IMR-90 (cell line): ENCODE results near the gene AAGAB. TPM values are rescaled to one million over a fixed set of nuclear protein-coding genes. Genes with fewer than 3 reads are reported as not detected.

ENCODE experiments used
- ATAC-seq: fragments of 200-7000 bp; cut with Tn5 transposase; 2 replicates; pipeline ENCODE4 v1.9.1; 2020; ENCODE audit warnings: low read depth, mild to moderate bottlenecking, moderate library complexity
- BruUV-seq: library from RNA; stranded (reverse); fragments of 400-500 nt; replicated peaks from 2 replicates; lab custom pipeline; 2021; lab: Mats Ljungman, UMichigan
- CTCF ChIA-PET: fragments of 300-600 bp; formaldehyde crosslinking; extraction: SDS; loops from one replicate; lab custom pipeline; 2021; ENCODE audit warnings: antibody characterized with exemption; lab: Yijun Ruan, JAX
- POLR2A ChIA-PET: fragments of 300-600 bp; sonication (Branson Sonifier 250); formaldehyde crosslinking; loops from one replicate; lab custom pipeline; 2022; ENCODE audit warnings: antibody characterized with exemption; ENCODE audit not compliant: unreplicated experiment; lab: Charles Lee
- DNase-seq: peaks from one replicate; pipeline ENCODE4 v3.0.0; 2013
- H2AFZ ChIP-seq: replicated peaks from 2 replicates; pipeline ENCODE3; 2013; ENCODE audit warnings: low read length, mild to moderate bottlenecking; ENCODE audit not compliant: poor library complexity
- H2AK5ac ChIP-seq: 2 replicates; pipeline ENCODE4 v1.6.1; 2013; ENCODE audit warnings: low read depth, low read length, inconsistent platforms
- H2AK9ac ChIP-seq: replicated peaks from 2 replicates; pipeline ENCODE3; 2013; ENCODE audit warnings: mild to moderate bottlenecking, low read depth, low read length, moderate library complexity; ENCODE audit not compliant: poor library complexity
- H2BK120ac ChIP-seq: 2 replicates; pipeline ENCODE4 v1.6.1; 2013; ENCODE audit warnings: low read depth, low read length, inconsistent platforms
- H2BK15ac ChIP-seq: 3 replicates; pipeline ENCODE4 v1.6.1; 2013; ENCODE audit warnings: low read depth, low read length, inconsistent platforms
- H2BK20ac ChIP-seq: 2 replicates; pipeline ENCODE4 v1.6.1; 2013; ENCODE audit warnings: low read depth, mild to moderate bottlenecking, inconsistent platforms, low read length, moderate library complexity
- H2BK5ac ChIP-seq: 2 replicates; pipeline ENCODE4 v1.6.1; 2013; ENCODE audit warnings: mild to moderate bottlenecking, low read depth, low read length, inconsistent platforms; ENCODE audit not compliant: poor library complexity, severe bottlenecking
- H3K14ac ChIP-seq: replicated peaks from 2 replicates; pipeline ENCODE4 v1.6.1; 2013; ENCODE audit warnings: low read depth, low read length, inconsistent platforms
- H3K18ac ChIP-seq: 2 replicates; pipeline ENCODE4 v1.6.1; 2013; ENCODE audit warnings: low read depth, low read length, control low read depth
- H3K23ac ChIP-seq: 2 replicates; pipeline ENCODE4 v1.6.1; 2013; ENCODE audit warnings: low read depth, low read length, inconsistent platforms
- H3K27ac ChIP-seq: 2 replicates; pipeline ENCODE4 v1.5.1; 2013; ENCODE audit warnings: mild to moderate bottlenecking, control low read depth, low read length; ENCODE audit not compliant: insufficient read depth
- H3K27me3 ChIP-seq: 2 replicates; pipeline ENCODE4 v1.6.1; 2013; ENCODE audit warnings: low read length; ENCODE audit not compliant: control insufficient read depth, insufficient read depth
- H3K36me3 ChIP-seq: 2 replicates; pipeline ENCODE4 v1.6.1; 2013; ENCODE audit warnings: low read length, mixed read lengths; ENCODE audit not compliant: control insufficient read depth, insufficient read depth
- H3K4ac ChIP-seq: 2 replicates; pipeline ENCODE4 v1.6.1; 2013; ENCODE audit warnings: low read depth, low read length, inconsistent platforms
- H3K4me1 ChIP-seq: 2 replicates; pipeline ENCODE4 v1.6.1; 2013; ENCODE audit warnings: low read length, mixed read lengths; ENCODE audit not compliant: control insufficient read depth, insufficient read depth
- H3K4me2 ChIP-seq: 2 replicates; pipeline ENCODE4 v1.6.1; 2013; ENCODE audit warnings: low read depth, mild to moderate bottlenecking, control low read depth, low read length, moderate library complexity
- H3K4me3 ChIP-seq: 2 replicates; pipeline ENCODE4 v1.5.1; 2013; ENCODE audit warnings: low read depth, mild to moderate bottlenecking, control low read depth, low read length, moderate library complexity; ENCODE audit not compliant: insufficient read depth
- H3K56ac ChIP-seq: 2 replicates; pipeline ENCODE4 v1.6.1; 2013; ENCODE audit warnings: low read length, inconsistent platforms; ENCODE audit not compliant: insufficient read depth; ENCODE audit errors: extremely low read depth
- H3K79me1 ChIP-seq, 2 experiments: 2 replicates each; pipeline ENCODE4 v1.6.1; 2013; ENCODE audit warnings: low read length in 2 of 2, inconsistent platforms in 1 of 2, low read depth in 1 of 2
- H3K9ac ChIP-seq: 2 replicates; pipeline ENCODE4 v1.6.1; 2013; ENCODE audit warnings: low read depth, low read length, control low read depth
- H3K9me1 ChIP-seq: 2 replicates; pipeline ENCODE4 v1.6.1; 2013; ENCODE audit warnings: low read length, inconsistent platforms; ENCODE audit not compliant: insufficient read depth
- H3K9me3 ChIP-seq: 2 replicates; pipeline ENCODE4 v1.6.1; 2013; ENCODE audit warnings: low read length; ENCODE audit not compliant: control insufficient read depth, insufficient read depth
- H4K20me1 ChIP-seq: 2 replicates; pipeline ENCODE4 v1.6.1; 2013; ENCODE audit warnings: low read length, inconsistent platforms; ENCODE audit not compliant: insufficient read depth
- H4K5ac ChIP-seq: 2 replicates; pipeline ENCODE4 v1.6.1; 2013; ENCODE audit warnings: mild to moderate bottlenecking, low read depth, low read length, control low read depth
- H4K8ac ChIP-seq, 2 experiments: 2 replicates each; pipeline ENCODE4 v1.6.1; 2013; ENCODE audit warnings: low read depth in 2 of 2, low read length in 2 of 2, control low read depth in 1 of 2, inconsistent platforms in 1 of 2
- H4K91ac ChIP-seq: 2 replicates; pipeline ENCODE4 v1.6.1; 2013; ENCODE audit warnings: low read depth, low read length, inconsistent platforms; ENCODE audit not compliant: insufficient read depth
- BHLHE40 ChIP-seq: fragments of 150-350 bp; IDR thresholded peaks from 2 replicates; pipeline ENCODE4 v1.6.1; 2016; ENCODE audit warnings: mild to moderate bottlenecking, low read depth, low read length
- CHD1 ChIP-seq: IDR thresholded peaks from 2 replicates; pipeline ENCODE4 v1.6.1; 2012; ENCODE audit warnings: low read depth, low read length, improper control_type of control experiment
- MAZ ChIP-seq: IDR thresholded peaks from 2 replicates; pipeline ENCODE4 v1.6.1; 2012; ENCODE audit warnings: low read depth, mild to moderate bottlenecking, low read length, improper control_type of control experiment, moderate library complexity, borderline replicate concordance
- RAD21 ChIP-seq: IDR thresholded peaks from 2 replicates; pipeline ENCODE4 v1.6.1; 2012; ENCODE audit warnings: low read length, improper control_type of control experiment
- RFX5 ChIP-seq: IDR thresholded peaks from 2 replicates; pipeline ENCODE4 v1.8.0; 2012; ENCODE audit warnings: low read depth, mild to moderate bottlenecking, low read length, moderate library complexity
- WGBS, 2 experiments: methylation state at CpG; one replicate each; pipeline versions ENCODE4 v1.1.5 to v1.1.7; 2013; ENCODE audit warnings: missing lambda C conversion rate in 2 of 2; ENCODE audit not compliant: insufficient read length in 1 of 2; ENCODE audit errors: extremely low coverage in 2 of 2; 5-methylcytosine and 5-hydroxymethylcytosine counted together
- dilution Hi-C: fragments of 300-500 bp; cut with HindIII; formaldehyde crosslinking; loops from one replicate; pipeline ENCODE4 v1.14.3; 2018; ENCODE audit warnings: low sequenced_read_pairs; ENCODE audit not compliant: unreplicated experiment
- in situ Hi-C: fragments of 300-500 bp; cut with MboI; formaldehyde crosslinking; loops from 3 replicates; pipeline ENCODE4 v1.14.3; 2019; ENCODE audit warnings: low sequenced_read_pairs, inconsistent platforms, mixed read lengths
- intact Hi-C: fragments of 100-400 bp; cut with micrococcal nuclease; formaldehyde crosslinking; loops from 2 replicates; pipeline ENCODE4 v1.10.0; 2022
- polyA plus RNA-seq, 3 experiments: library from polyadenylated mRNA; depleted of rRNA; stranded (reverse); fragments of >200 nt; gene quantifications; 2 replicates each; pipeline ENCODE4 v1.2.3, GENCODE V29; 2012; ENCODE audit warnings: low replicate concordance in 1 of 3
- total RNA-seq: library from RNA; depleted of rRNA; stranded (reverse); fragments of >200 nt; gene quantifications from 2 replicates; pipeline ENCODE4 v1.2.3, GENCODE V29; 2012
- TF ChIP-seq, protein P1 (sequence below): fragments of 150-350 bp; IDR thresholded peaks from 2 replicates; pipeline ENCODE4 v1.6.1; 2017; ENCODE audit warnings: mild to moderate bottlenecking, antibody characterized with exemption, low read length, low read depth
- TF ChIP-seq, protein P2 (sequence below): conservative IDR thresholded peaks from 2 replicates; pipeline ENCODE4 v1.5.1; 2012; ENCODE audit warnings: mild to moderate bottlenecking, low read depth, low read length, improper control_type of control experiment
- TF ChIP-seq, protein P3 (sequence below): fragments of 150-350 bp; IDR thresholded peaks from 2 replicates; pipeline ENCODE4 v1.6.1; 2016; ENCODE audit warnings: low read depth, mild to moderate bottlenecking, low read length, moderate library complexity, borderline replicate concordance

The AAGAB gene
- total and polyA plus RNA-seq, 2 of the 4 experiments (the other 2 are of a cell fraction) = 26.1 to 69.7 TPM

DNA sequence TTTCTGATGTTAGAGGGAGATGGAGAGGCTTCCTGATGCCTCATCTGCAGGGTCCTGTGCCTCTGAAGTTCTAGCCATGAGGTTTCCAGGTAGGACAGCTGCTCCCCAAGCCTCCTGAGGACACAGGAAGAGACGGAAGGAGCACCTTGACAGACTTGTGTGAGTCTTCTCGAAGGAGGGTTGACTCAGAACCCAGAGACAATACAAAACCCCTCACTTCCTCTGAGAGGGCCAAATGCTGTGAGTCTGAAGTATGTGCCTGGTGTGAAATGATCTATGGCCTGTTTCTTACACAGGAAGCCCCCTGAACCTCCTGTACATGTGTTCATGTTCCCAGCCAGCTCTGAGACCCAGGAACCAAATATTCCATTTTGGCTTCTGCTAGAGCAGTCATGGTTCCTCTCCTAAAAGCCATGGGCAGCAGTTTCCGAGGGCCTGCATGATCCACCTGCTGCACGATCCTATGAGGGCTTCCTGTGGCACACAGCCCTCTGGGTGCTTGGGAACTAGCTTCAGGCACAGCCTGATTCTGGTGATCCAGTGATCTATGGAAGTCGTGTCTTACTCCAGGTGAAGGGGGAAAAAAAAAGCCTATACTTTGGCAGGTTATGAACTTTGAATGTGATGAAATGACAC, 62.2 kb downstream of the AAGAB start:
- Histone ChIP-seq H3K9ac (no peak overlapping the region), H4K91ac (peak overlapping the region; percentile 57), H2AK5ac (peak overlapping the region; percentile 69; the same call in 1 of the 2 replicates), H3K27ac (peak overlapping the region; percentile 41; the same call in 1 of the 2 replicates), H3K23ac (0 out of 2 replicates have a peak overlapping the region, but pooled peaks have one; percentile 8), H3K27me3 (no peaks in the 10 kb centered on the region), H3K4me1 (peaks cover 40% of the 10 kb centered on the region), H3K79me1 (peaks cover 15 to 80% of the 10 kb centered on the region in 2 experiments), H2BK120ac (no peak overlapping the region), H3K36me3 (peaks cover 70% of the 10 kb centered on the region), H3K9me1 (peaks cover 52% of the 10 kb centered on the region), H4K5ac (no peak overlapping the region; the same call in 1 of the 2 replicates), H3K4me3 (no peak overlapping the region), H3K4ac (peak overlapping the region; percentile 71; the same call in 1 of the 2 replicates), H3K4me2 (no peak overlapping the region), H2AK9ac (peak overlapping the region; percentile 45), H4K8ac (peak overlapping the region; percentile 5 to 69; a peak in 2 of 4 replicates), H2BK15ac (no peak overlapping the region), H3K9me3 (no peaks in the 10 kb centered on the region), H3K14ac (peak overlapping the region; percentile 32), H3K18ac (no peak overlapping the region), H2BK5ac (peak overlapping the region; percentile 42), H4K20me1 (peaks cover 12% of the 10 kb centered on the region; the same call in 1 of the 2 replicates), H2BK20ac (0 out of 2 replicates have a peak overlapping the region, but pooled peaks have one; percentile 53), H3K56ac (no peak overlapping the region), H2AFZ (no peak overlapping the region)
- POLR2A ChIA-PET = no interaction called here
- DNase-seq (no peak), ATAC-seq (no peak)
- BruUV-seq = no TSS peak
- TF ChIP-seq, protein P1, sequence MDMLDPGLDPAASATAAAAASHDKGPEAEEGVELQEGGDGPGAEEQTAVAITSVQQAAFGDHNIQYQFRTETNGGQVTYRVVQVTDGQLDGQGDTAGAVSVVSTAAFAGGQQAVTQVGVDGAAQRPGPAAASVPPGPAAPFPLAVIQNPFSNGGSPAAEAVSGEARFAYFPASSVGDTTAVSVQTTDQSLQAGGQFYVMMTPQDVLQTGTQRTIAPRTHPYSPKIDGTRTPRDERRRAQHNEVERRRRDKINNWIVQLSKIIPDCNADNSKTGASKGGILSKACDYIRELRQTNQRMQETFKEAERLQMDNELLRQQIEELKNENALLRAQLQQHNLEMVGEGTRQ = no peak
- TF ChIP-seq CHD1 = no peak
- TF ChIP-seq, protein P2, sequence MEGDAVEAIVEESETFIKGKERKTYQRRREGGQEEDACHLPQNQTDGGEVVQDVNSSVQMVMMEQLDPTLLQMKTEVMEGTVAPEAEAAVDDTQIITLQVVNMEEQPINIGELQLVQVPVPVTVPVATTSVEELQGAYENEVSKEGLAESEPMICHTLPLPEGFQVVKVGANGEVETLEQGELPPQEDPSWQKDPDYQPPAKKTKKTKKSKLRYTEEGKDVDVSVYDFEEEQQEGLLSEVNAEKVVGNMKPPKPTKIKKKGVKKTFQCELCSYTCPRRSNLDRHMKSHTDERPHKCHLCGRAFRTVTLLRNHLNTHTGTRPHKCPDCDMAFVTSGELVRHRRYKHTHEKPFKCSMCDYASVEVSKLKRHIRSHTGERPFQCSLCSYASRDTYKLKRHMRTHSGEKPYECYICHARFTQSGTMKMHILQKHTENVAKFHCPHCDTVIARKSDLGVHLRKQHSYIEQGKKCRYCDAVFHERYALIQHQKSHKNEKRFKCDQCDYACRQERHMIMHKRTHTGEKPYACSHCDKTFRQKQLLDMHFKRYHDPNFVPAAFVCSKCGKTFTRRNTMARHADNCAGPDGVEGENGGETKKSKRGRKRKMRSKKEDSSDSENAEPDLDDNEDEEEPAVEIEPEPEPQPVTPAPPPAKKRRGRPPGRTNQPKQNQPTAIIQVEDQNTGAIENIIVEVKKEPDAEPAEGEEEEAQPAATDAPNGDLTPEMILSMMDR = no peak
- TF ChIP-seq MAZ = no peak
- no peak for TF ChIP-seq RFX5
- TF ChIP-seq, protein P3, sequence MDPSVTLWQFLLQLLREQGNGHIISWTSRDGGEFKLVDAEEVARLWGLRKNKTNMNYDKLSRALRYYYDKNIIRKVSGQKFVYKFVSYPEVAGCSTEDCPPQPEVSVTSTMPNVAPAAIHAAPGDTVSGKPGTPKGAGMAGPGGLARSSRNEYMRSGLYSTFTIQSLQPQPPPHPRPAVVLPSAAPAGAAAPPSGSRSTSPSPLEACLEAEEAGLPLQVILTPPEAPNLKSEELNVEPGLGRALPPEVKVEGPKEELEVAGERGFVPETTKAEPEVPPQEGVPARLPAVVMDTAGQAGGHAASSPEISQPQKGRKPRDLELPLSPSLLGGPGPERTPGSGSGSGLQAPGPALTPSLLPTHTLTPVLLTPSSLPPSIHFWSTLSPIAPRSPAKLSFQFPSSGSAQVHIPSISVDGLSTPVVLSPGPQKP = no peak
- no peak for TF ChIP-seq BHLHE40
- TF ChIP-seq RAD21 = no peak
- in situ Hi-C loops (loop anchor here (10.0 kb wide), 1 partner anchor 248 kb away; no protein-coding TSS in a partner anchor), dilution Hi-C loops (no loop called here), intact Hi-C loops (no loop called here)
- 100% methylated on average over 1 of the region's 5 CpGs; no CpG with 5 or more reads in 1 of the 2 experiments for WGBS, 2 experiments
- CTCF ChIA-PET = no interaction called here
